ENCODE data around the gene TUBB2B.
"Not testable (repeated sequence)": the region's sequence is repeated elsewhere in the genome, so short reads cannot be mapped to it uniquely, and the experiment has no call there.

The TUBB2B gene

DNA sequence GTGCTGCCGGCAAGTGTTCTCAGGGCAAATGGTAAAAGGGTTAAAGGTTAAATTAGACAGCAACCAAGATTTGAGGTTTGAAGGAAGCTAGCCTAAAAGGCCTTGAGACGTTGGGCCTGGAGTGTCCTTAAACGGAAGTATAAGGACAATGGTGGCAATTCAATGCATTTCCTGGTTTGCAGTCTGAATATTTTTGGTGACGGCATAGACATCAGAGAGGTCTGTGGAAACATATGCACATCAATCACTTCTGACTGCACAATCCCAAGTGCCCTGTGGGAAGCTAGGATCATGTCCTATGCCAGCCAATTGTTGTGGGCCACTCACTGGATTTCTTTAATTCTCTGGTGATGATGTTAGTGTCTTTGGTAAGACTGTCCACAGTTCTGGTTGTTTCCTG is 44.4 kb downstream of the TUBB2B start:
- FAIRE-seq: no peak

DNA sequence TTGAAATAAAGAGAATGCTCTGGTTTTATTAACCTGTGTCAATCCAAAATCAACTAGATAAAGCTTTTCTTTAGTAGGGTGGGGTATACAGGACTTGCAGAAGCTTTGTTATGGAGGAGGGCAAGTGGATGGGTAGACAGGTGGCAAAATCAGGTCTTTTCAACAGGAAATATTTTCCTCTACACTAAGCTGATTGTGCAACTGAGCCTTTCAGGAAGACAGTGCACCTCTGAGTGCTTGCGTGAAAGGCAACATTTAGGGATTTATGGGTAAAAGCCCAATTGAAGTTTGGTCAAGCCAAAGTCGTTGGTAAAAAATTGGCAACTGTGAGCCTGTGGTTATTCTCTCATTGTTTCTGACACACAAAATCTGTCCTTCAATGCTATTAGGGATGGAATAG is 46.3 kb downstream of the TUBB2B start:
- no peak for FAIRE-seq

DNA sequence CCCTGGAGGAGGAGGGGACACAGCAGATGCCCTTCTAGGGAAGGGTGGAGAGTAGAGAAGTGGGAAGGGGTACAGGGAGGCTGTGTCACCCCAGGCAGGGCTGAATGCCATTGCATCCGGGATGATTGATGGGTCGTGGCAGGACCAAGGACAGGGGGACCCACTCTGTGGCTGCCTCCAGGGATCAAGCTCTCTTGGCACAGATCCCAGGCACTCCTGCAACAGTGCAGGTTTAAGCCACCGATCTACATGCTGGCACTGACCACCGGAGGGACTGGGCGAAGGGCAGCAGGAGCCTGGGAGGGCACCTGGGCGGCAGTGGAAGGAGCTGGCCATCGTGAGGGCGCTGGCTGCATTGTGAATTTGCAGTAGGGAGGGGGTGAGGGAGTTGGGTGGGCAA is 47.5 kb downstream of the TUBB2B start:
- FAIRE-seq: not testable (repeated sequence)

DNA sequence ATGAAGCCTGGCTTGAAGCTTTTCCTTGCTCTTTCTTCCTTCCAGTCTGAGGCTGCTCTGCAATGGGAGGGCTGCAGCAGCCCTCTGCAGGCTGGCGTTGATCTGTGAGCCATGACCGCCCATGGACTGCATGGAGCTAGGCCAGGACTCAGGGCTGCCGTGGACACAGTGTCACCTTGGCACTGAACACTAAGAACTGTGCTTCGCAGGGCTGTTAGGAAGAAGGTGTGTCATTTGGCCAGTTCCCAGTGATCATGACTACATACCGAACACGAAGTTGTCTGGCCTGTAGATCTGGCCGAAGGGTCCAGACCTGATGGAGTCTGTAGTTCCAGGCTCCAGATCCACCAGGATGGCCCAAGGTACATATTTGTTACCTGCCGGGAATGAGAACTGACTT is 48.8 kb downstream of the TUBB2B start:
- not testable (repeated sequence) for FAIRE-seq

DNA sequence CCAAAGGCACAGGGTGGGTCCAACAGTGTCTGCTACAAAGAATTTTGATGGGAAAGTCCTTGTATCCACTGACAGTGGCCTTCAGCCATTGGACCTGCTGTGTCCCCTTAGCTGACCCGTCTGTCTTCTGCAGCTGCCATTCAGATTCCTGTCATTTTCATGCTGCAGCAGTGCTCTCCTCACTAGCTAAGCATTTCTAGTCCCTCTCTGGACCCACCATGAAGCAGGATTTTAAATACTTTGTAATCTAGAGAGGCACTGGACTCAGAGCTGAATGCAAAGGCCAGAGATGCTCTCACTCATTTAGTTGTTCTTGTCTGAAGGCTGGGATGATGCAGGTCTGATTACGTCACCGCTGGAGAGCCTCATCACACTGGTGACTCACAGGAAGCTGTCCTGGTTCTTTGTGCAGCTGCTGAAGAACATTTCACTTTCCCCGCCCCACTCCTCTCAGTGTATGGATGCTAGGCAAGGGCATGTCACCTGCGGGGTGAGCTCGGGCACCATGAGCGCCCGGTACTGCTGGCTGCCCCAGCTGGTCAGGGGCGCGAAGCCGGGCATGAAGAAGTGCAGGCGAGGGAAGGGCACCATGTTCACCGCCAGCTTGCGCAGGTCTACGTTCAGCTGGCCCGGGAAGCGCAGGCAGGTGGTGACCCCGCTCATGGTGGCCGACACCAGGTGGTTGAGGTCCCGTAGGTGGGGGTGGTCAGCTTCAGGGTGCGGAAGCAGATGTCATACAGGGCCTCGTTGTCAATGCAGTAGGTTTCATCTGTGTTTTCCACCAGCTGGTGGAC is 50.7 kb downstream of the TUBB2B start:
- no peak for FAIRE-seq

DNA sequence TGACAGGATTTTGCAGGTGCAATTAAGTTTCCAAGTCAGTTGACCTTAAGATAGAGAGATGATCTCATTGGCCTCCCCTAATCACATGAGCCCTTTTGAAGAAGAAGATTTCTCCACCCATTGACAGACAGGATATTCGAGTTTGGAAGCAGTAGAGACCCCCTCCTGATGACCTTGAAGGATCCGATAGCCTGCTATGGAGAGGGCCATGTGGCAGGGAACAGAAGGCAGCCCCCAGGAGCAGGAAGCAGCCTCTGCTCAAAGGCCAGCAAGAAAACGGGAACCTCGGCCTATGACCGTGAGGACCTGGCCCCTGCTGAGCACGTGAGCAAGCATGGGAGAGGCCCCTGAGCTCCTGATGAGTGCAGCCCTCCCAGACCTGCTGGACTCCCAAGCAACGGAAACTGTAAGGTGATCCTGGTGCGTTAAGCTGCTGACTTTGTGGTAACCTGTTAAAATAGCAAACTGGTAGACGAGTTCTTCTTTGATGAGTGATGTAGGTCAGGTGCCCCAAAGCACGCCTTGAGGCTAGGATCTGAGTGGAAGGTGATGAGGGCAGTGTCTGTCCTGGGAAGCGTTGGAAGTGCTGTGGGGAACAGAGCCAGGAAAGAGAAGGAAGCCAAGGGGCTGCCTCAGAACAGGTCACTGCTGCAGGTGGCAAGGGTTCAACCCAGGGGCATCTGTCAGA is 51.6 kb downstream of the TUBB2B start:
- FAIRE-seq: no peak
